Body of pancreas (tissue), 4 donors: ENCODE measurements around the gene C15orf39.

Experiments
- CTCF ChIP-seq, 7 experiments: fragments of 450-650 bp in 4 of 7; fragments of 200-600 bp in 3 of 7; sonication (generic) in 3 of 7; IDR thresholded peaks; one replicate each; pipeline ENCODE4 v1.5.1; 2016 to 2019; ENCODE audit warnings: antibody characterized with exemption in 7 of 7
- POLR2A ChIP-seq, 3 donors: fragments of 450-650 bp; IDR thresholded peaks; one replicate each; pipeline ENCODE4 v1.6.1; 2016; ENCODE audit warnings: antibody characterized with exemption in 3 of 3, mild to moderate bottlenecking in 2 of 3

GRCh38 chr15:75170203-75170602 is 31.5 kb upstream of the C15orf39 start:
- TF ChIP-seq POLR2A (IDR thresholded peaks at IDR 0.05) (no peak), CTCF (IDR thresholded peaks at IDR 0.05) (no peak)
